GM23338 (cell line): ENCODE data around the gene SLIT1. TPM values are rescaled to one million over a fixed set of nuclear protein-coding genes. Genes with fewer than 3 reads are reported as not detected.

Source experiments
- ATAC-seq: fragments of 200-7000 bp; cut with Tn5 transposase; 3 replicates; pipeline ENCODE4 v1.9.1; 2020
- DNase-seq: peaks from one replicate; pipeline ENCODE4 v3.0.0-alpha.2; 2015; ENCODE audit warnings: low spot score
- H2AFZ ChIP-seq: fragments of 200-600 bp; sonication (generic); 2 replicates; pipeline ENCODE4 v1.8.0; 2016; ENCODE audit warnings: antibody characterized with exemption, mild to moderate bottlenecking, moderate library complexity
- H3F3A ChIP-seq: fragments of 200-600 bp; sonication (generic); replicated peaks from 2 replicates; pipeline ENCODE4 v1.8.0; 2017; ENCODE audit warnings: antibody characterized with exemption, mixed run types, low read depth
- H3K27ac ChIP-seq: fragments of 200-600 bp; sonication (generic); 2 replicates; pipeline ENCODE4 v1.6.1; 2016; ENCODE audit warnings: low read depth
- H3K27me3 ChIP-seq: fragments of 200-600 bp; sonication (generic); 2 replicates; pipeline ENCODE4 v1.8.0; 2016; ENCODE audit warnings: mild to moderate bottlenecking, mixed run types, moderate library complexity; ENCODE audit not compliant: insufficient read depth
- H3K36me3 ChIP-seq: fragments of 200-600 bp; sonication (generic); 2 replicates; pipeline ENCODE4 v1.8.0; 2016; ENCODE audit warnings: mild to moderate bottlenecking; ENCODE audit not compliant: insufficient read depth
- H3K4me1 ChIP-seq: fragments of 200-600 bp; sonication (generic); 2 replicates; pipeline ENCODE4 v1.8.0; 2016; ENCODE audit warnings: mild to moderate bottlenecking, moderate library complexity; ENCODE audit not compliant: insufficient read depth
- H3K4me2 ChIP-seq: fragments of 200-600 bp; sonication (generic); 2 replicates; pipeline ENCODE4 v1.7.1; 2017; ENCODE audit warnings: mixed run types
- H3K4me3 ChIP-seq: fragments of 200-600 bp; sonication (generic); 2 replicates; pipeline ENCODE4 v1.6.1; 2016; ENCODE audit warnings: mixed run types
- H3K79me2 ChIP-seq: fragments of 200-600 bp; sonication (generic); replicated peaks from 2 replicates; pipeline ENCODE4 v1.8.0; 2017; ENCODE audit warnings: mild to moderate bottlenecking; ENCODE audit not compliant: insufficient read depth
- H3K9me2 ChIP-seq: fragments of 200-600 bp; sonication (generic); 2 replicates; pipeline ENCODE4 v1.8.0; 2017; ENCODE audit not compliant: insufficient read depth
- H4K20me1 ChIP-seq: fragments of 200-600 bp; sonication (generic); replicated peaks from 2 replicates; pipeline ENCODE4 v1.8.0; 2017; ENCODE audit warnings: mild to moderate bottlenecking; ENCODE audit not compliant: insufficient read depth
- H3K27ac Mint-ChIP-seq: 2 replicates; pipeline ENCODE4 v1.8.0; 2020; ENCODE audit warnings: inconsistent platforms, mild to moderate bottlenecking, moderate library complexity, mixed read lengths
- H3K27me3 Mint-ChIP-seq: 3 replicates; pipeline ENCODE4 v1.8.0; 2022; ENCODE audit warnings: low read depth, mild to moderate bottlenecking, moderate library complexity, mixed read lengths, inconsistent platforms; ENCODE audit not compliant: insufficient read depth, poor library complexity
- H3K36me3 Mint-ChIP-seq: 3 replicates; pipeline ENCODE4 v1.8.0; 2021; ENCODE audit warnings: low read depth, mild to moderate bottlenecking, inconsistent platforms, moderate library complexity, mixed read lengths
- H3K4me1 Mint-ChIP-seq: 3 replicates; pipeline ENCODE4 v1.8.0; 2020; ENCODE audit warnings: mild to moderate bottlenecking, inconsistent platforms, mixed read lengths
- H3K4me3 Mint-ChIP-seq: 3 replicates; pipeline ENCODE4 v1.8.0; 2021; ENCODE audit warnings: moderate library complexity, mild to moderate bottlenecking, inconsistent platforms, mixed read lengths
- H3K9me3 Mint-ChIP-seq: 3 replicates; pipeline ENCODE4 v1.8.0; 2020; ENCODE audit warnings: moderate library complexity, mild to moderate bottlenecking, inconsistent platforms, mixed read lengths
- CREB1 ChIP-seq: fragments of 250-450 bp; sonication (Bioruptor Pico); IDR thresholded peaks from 2 replicates; pipeline ENCODE4 v1.5.0; 2020; ENCODE audit warnings: low read depth, mild to moderate bottlenecking, moderate library complexity
- EZH2 ChIP-seq: fragments of 200-600 bp; sonication (generic); IDR thresholded peaks from one replicate; pipeline ENCODE4 v1.8.0; 2017; ENCODE audit warnings: antibody characterized with exemption, mild to moderate bottlenecking, low read depth; ENCODE audit not compliant: unreplicated experiment
- EZH2phosphoT487 ChIP-seq: fragments of 200-600 bp; sonication (generic); IDR thresholded peaks from one replicate; pipeline ENCODE4 v1.8.1; 2018; ENCODE audit warnings: antibody characterized with exemption; ENCODE audit not compliant: unreplicated experiment
- JUNB ChIP-seq: IDR thresholded peaks from one replicate; pipeline ENCODE4 v1.6.1; 2016; ENCODE audit warnings: antibody characterized with exemption; ENCODE audit not compliant: unreplicated experiment
- NANOG ChIP-seq: IDR thresholded peaks from 2 replicates; pipeline ENCODE4 v1.6.1; 2016; ENCODE audit warnings: antibody characterized with exemption, borderline replicate concordance
- POLR2AphosphoS5 ChIP-seq: IDR thresholded peaks from 2 replicates; pipeline ENCODE4 v1.6.1; 2016; ENCODE audit warnings: antibody characterized with exemption, low read depth
- STAT1 ChIP-seq: IDR thresholded peaks from one replicate; pipeline ENCODE4 v1.6.1; 2016; ENCODE audit warnings: antibody characterized with exemption; ENCODE audit not compliant: unreplicated experiment
- ZNF114 ChIP-seq: fragments of 250-450 bp; sonication (Bioruptor Pico); IDR thresholded peaks from 2 replicates; pipeline ENCODE4 v1.5.0; 2020; ENCODE audit warnings: mild to moderate bottlenecking, moderate library complexity
- polyA plus RNA-seq: library from polyadenylated mRNA; unstranded; fragments of >200 nt; fragmentation: Nextera tagmentation; extraction: Ambion mirVana; gene quantifications from 2 replicates; pipeline ENCODE4 v1.2.1, GENCODE V29; 2016
- total RNA-seq: library from RNA; depleted of rRNA; stranded (reverse); fragments of >200 nt; shearing (Covaris generic); gene quantifications from 2 replicates; pipeline ENCODE4 v1.2.3, GENCODE V29; 2014
- TF ChIP-seq, protein P1 (sequence below), 2 experiments: fragments of 200-600 bp in 1 of 2; sonication (generic) in 1 of 2; conservative IDR thresholded peaks; 2 replicates each; pipeline versions ENCODE4 v1.5.1 to v1.6.1; 2016 to 2017; ENCODE audit warnings: antibody characterized with exemption in 2 of 2, low read depth in 2 of 2, mild to moderate bottlenecking in 2 of 2, moderate library complexity in 1 of 2
- TF ChIP-seq, protein P2 (sequence below): fragments of 250-450 bp; sonication (Bioruptor Pico); IDR thresholded peaks from 2 replicates; pipeline ENCODE4 v1.5.0; 2020; ENCODE audit warnings: mild to moderate bottlenecking, moderate library complexity

SLIT1 gene
- total and polyA plus RNA-seq, 2 experiments from 2014 or later = 0.76 to 1.7 TPM

DNA sequence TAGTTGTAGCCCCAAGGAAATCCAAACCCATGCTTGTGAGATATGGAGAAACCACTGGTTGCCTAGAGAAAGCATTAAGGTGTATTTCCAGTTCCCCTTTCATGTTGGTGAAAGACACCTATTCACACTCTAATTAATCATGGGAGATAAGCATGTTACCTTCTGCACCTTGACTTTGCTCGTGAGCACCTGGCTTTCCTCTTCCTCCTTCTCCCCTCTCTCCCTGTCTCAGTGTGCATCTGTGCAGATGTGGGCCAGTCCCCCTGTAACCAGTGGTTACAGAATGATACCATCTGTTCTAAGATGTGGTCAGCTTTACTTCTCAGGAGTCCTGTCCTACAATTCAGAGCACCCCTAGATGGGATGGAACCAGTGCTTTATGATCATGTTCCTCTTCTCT lies 193.0 kb downstream of the SLIT1 start (continued):
- no peak for TF ChIP-seq CREB1 (CRISPR knock-in tag)
- TF ChIP-seq, protein P1, sequence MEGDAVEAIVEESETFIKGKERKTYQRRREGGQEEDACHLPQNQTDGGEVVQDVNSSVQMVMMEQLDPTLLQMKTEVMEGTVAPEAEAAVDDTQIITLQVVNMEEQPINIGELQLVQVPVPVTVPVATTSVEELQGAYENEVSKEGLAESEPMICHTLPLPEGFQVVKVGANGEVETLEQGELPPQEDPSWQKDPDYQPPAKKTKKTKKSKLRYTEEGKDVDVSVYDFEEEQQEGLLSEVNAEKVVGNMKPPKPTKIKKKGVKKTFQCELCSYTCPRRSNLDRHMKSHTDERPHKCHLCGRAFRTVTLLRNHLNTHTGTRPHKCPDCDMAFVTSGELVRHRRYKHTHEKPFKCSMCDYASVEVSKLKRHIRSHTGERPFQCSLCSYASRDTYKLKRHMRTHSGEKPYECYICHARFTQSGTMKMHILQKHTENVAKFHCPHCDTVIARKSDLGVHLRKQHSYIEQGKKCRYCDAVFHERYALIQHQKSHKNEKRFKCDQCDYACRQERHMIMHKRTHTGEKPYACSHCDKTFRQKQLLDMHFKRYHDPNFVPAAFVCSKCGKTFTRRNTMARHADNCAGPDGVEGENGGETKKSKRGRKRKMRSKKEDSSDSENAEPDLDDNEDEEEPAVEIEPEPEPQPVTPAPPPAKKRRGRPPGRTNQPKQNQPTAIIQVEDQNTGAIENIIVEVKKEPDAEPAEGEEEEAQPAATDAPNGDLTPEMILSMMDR (conservative IDR thresholded peaks at IDR 0.05; ENCODE audit: low read depth in 2 of 2) = no peak
- TF ChIP-seq NANOG = no peak
- no peak for TF ChIP-seq JUNB
- no peak for TF ChIP-seq STAT1

DNA sequence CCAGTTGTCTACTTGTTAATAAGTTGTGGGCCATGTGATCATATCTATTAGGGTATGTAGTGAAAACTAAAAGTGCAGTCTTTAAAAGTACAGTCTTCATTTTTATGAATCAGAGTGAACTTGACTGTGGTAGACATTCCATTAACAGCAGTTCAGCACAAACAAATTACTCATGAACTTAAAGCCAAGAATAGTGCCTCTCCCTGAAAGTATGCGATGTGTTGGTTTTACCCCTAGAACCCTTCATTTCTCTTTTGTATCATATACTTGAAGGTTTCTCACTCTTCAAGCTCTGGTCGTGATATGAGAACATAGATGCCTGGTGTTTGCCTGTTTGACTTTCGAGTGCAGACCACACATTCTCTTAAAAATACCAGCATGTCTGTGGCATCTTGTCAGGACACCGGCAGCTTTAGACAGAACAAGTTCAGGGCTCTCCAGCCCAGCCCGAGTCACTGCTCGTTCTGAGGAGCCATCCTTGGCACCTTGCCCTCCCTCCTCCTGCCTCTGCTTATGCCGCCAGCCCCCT lies 194.4 kb downstream of the SLIT1 start:
- H3K27ac Mint-ChIP-seq = no peak overlapping the region
- Histone ChIP-seq H3K27ac (no peak overlapping the region), H3K36me3 (no peaks in the 10 kb centered on the region), H3K9me2 (no peaks in the 10 kb centered on the region), H4K20me1 (no peaks in the 10 kb centered on the region), H3K4me1 (no peaks in the 10 kb centered on the region), H3F3A (no peaks in the 10 kb centered on the region), H3K4me3 (no peak overlapping the region), H3K27me3 (no peaks in the 10 kb centered on the region), H3K4me2 (no peak overlapping the region), H3K79me2 (no peaks in the 10 kb centered on the region), H2AFZ (no peak overlapping the region)
- H3K36me3 Mint-ChIP-seq = no peaks in the 10 kb centered on the region
- ATAC-seq (no peak), DNase-seq (no peak)
- TF ChIP-seq, protein P1 (conservative IDR thresholded peaks at IDR 0.05; ENCODE audit: low read depth in 2 of 2) = no peak
- TF ChIP-seq STAT1 (no peak), ZNF114 (CRISPR knock-in tag) (no peak), POLR2AphosphoS5 (no peak), EZH2phosphoT487 (no peak)
- H3K4me1 Mint-ChIP-seq = peaks cover 10% of the 10 kb centered on the region; the same call in 2 of the 3 replicates
- H3K4me3 Mint-ChIP-seq = no peak overlapping the region
- H3K27me3 Mint-ChIP-seq = peaks cover 2% of the 10 kb centered on the region
- no peaks in the 10 kb centered on the region for H3K9me3 Mint-ChIP-seq

DNA sequence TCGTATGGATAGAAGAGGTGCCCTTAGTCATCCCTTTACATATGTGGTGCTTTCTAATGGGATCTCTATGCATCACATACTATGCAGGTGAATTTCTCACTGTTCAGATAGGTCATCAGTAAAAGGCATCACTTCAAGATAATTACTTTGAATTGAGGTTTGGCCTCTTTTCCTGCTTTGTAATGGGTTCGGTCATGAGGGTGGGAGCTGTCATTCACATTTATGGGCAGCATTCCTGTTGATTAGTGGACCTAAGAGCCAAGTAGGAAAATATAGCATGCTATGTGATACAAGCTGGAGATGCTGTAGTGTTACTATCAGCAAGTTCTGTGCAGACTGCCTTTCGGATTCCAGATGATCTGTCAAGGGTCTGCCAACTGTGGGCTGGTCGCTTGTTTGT lies 197.3 kb downstream of the SLIT1 start:
- Mint-ChIP-seq H3K9me3 (no peaks in the 10 kb centered on the region), H3K27ac (no peak overlapping the region), H3K4me3 (no peak overlapping the region), H3K4me1 (peaks cover 36% of the 10 kb centered on the region), H3K36me3 (no peaks in the 10 kb centered on the region), H3K27me3 (no peaks in the 10 kb centered on the region)
- no peaks in the 10 kb centered on the region for H3K27me3 ChIP-seq
- DNase-seq = no peak
- ATAC-seq = no peak
- no peak overlapping the region for H2AFZ ChIP-seq
- H4K20me1 ChIP-seq = no peaks in the 10 kb centered on the region
- peaks cover 3% of the 10 kb centered on the region; the same call in 1 of the 2 replicates for H3K9me2 ChIP-seq
- H3K4me3 ChIP-seq = no peak overlapping the region
- H3K36me3 ChIP-seq = no peaks in the 10 kb centered on the region
- H3K27ac ChIP-seq = no peak overlapping the region
- H3K4me1 ChIP-seq = peaks cover 11% of the 10 kb centered on the region; the same call in 1 of the 2 replicates
- no peaks in the 10 kb centered on the region for H3K79me2 ChIP-seq
- no peaks in the 10 kb centered on the region; the same call in 1 of the 2 replicates for H3F3A ChIP-seq
- H3K4me2 ChIP-seq = no peak overlapping the region
- no peak for TF ChIP-seq EZH2
- TF ChIP-seq, protein P2, sequence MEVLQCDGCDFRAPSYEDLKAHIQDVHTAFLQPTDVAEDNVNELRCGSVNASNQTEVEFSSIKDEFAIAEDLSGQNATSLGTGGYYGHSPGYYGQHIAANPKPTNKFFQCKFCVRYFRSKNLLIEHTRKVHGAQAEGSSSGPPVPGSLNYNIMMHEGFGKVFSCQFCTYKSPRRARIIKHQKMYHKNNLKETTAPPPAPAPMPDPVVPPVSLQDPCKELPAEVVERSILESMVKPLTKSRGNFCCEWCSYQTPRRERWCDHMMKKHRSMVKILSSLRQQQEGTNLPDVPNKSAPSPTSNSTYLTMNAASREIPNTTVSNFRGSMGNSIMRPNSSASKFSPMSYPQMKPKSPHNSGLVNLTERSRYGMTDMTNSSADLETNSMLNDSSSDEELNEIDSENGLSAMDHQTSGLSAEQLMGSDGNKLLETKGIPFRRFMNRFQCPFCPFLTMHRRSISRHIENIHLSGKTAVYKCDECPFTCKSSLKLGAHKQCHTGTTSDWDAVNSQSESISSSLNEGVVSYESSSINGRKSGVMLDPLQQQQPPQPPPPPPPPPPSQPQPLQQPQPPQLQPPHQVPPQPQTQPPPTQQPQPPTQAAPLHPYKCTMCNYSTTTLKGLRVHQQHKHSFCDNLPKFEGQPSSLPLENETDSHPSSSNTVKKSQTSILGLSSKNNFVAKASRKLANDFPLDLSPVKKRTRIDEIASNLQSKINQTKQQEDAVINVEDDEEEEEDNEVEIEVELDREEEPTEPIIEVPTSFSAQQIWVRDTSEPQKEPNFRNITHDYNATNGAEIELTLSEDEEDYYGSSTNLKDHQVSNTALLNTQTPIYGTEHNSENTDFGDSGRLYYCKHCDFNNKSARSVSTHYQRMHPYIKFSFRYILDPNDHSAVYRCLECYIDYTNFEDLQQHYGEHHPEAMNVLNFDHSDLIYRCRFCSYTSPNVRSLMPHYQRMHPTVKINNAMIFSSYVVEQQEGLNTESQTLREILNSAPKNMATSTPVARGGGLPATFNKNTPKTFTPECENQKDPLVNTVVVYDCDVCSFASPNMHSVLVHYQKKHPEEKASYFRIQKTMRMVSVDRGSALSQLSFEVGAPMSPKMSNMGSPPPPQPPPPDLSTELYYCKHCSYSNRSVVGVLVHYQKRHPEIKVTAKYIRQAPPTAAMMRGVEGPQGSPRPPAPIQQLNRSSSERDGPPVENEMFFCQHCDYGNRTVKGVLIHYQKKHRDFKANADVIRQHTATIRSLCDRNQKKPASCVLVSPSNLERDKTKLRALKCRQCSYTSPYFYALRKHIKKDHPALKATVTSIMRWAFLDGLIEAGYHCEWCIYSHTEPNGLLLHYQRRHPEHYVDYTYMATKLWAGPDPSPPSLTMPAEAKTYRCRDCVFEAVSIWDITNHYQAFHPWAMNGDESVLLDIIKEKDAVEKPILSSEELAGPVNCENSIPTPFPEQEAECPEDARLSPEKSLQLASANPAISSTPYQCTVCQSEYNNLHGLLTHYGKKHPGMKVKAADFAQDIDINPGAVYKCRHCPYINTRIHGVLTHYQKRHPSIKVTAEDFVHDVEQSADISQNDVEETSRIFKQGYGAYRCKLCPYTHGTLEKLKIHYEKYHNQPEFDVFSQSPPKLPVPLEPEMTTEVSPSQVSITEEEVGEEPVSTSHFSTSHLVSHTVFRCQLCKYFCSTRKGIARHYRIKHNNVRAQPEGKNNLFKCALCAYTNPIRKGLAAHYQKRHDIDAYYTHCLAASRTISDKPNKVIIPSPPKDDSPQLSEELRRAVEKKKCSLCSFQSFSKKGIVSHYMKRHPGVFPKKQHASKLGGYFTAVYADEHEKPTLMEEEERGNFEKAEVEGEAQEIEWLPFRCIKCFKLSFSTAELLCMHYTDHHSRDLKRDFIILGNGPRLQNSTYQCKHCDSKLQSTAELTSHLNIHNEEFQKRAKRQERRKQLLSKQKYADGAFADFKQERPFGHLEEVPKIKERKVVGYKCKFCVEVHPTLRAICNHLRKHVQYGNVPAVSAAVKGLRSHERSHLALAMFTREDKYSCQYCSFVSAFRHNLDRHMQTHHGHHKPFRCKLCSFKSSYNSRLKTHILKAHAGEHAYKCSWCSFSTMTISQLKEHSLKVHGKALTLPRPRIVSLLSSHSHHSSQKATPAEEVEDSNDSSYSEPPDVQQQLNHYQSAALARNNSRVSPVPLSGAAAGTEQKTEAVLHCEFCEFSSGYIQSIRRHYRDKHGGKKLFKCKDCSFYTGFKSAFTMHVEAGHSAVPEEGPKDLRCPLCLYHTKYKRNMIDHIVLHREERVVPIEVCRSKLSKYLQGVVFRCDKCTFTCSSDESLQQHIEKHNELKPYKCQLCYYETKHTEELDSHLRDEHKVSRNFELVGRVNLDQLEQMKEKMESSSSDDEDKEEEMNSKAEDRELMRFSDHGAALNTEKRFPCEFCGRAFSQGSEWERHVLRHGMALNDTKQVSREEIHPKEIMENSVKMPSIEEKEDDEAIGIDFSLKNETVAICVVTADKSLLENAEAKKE (CRISPR knock-in tag) = no peak
- TF ChIP-seq ZNF114 (CRISPR knock-in tag) = no peak
